ENCODE measurements around the gene CCDC12. TPM values are rescaled to one million over a fixed set of nuclear protein-coding genes. Genes with fewer than 3 reads are reported as not detected.

Gene CCDC12
- total RNA-seq, 2 donors from 2014 or later: 46.7 to 47.8 TPM

DNA sequence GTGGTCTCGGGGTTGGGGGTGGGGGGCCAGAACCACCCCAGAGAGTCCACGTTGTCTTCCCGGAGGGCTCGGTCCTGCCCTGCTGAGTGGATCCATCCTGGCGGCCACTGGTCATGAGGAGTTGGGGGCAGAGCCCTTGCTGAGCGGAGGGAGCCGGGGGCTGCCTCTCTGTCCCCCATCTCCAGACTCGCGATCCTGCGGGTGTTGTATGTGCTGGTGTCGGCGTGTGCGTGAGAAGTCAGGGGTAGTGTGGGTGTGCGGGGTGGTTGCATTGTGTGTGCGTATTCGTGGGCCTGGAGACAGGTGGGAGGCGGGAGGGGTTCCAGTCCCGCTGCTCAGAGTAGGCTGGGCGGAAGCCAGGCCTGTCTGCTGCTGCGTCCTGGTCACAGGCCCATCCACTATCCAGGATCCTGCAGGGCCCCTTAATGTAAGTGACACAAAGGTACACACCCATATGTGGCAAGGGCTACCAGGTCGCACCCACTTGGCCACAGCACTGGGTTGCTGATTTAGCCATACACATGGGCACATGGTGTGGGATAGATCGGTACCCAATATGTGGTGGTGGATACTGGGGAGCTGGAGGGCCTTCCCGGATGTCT, 33.7 kb upstream of the CCDC12 start:
- Mint-ChIP-seq H3K36me3 (ENCODE audit: low read depth) (peaks cover 27% of the 10 kb centered on the region), H3K4me1 (peaks cover 4% of the 10 kb centered on the region), H3K27ac (peak overlapping the region; percentile 100), H3K27me3 (ENCODE audit: insufficient read depth) (no peaks in the 10 kb centered on the region), H3K4me3 (peak overlapping the region; percentile 69), H3K9me3 (no peaks in the 10 kb centered on the region)
- peaks cover 27% of the 10 kb centered on the region for H3K36me3 ChIP-seq (ENCODE audit: control insufficient read depth, insufficient read depth, low read length)
- no peak overlapping the region for H3K9ac ChIP-seq (ENCODE audit: extremely low read depth, low read length, poor library complexity, severe bottlenecking)
- H3K27me3 ChIP-seq (ENCODE audit: control insufficient read depth, insufficient read depth, low read length, poor library complexity, severe bottlenecking): no peaks in the 10 kb centered on the region
- no peaks in the 10 kb centered on the region for H3K4me1 ChIP-seq (ENCODE audit: control insufficient read depth, insufficient read depth, low read length)
- H3K4me3 ChIP-seq (ENCODE audit: low read length): no peak overlapping the region
- H3K9me3 ChIP-seq (ENCODE audit: control insufficient read depth, low read length): no peaks in the 10 kb centered on the region
- peak; percentile 65 for DNase-seq
- TF ChIP-seq, protein P1, sequence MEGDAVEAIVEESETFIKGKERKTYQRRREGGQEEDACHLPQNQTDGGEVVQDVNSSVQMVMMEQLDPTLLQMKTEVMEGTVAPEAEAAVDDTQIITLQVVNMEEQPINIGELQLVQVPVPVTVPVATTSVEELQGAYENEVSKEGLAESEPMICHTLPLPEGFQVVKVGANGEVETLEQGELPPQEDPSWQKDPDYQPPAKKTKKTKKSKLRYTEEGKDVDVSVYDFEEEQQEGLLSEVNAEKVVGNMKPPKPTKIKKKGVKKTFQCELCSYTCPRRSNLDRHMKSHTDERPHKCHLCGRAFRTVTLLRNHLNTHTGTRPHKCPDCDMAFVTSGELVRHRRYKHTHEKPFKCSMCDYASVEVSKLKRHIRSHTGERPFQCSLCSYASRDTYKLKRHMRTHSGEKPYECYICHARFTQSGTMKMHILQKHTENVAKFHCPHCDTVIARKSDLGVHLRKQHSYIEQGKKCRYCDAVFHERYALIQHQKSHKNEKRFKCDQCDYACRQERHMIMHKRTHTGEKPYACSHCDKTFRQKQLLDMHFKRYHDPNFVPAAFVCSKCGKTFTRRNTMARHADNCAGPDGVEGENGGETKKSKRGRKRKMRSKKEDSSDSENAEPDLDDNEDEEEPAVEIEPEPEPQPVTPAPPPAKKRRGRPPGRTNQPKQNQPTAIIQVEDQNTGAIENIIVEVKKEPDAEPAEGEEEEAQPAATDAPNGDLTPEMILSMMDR (conservative IDR thresholded peaks at IDR 0.05): peak; percentile 45
- WGBS, 2 experiments (ENCODE audit: insufficient coverage in 1 of 2, insufficient read length in 1 of 2): 82 to 93% methylated on average over 4 to 23 of the region's 23 CpGs
- H3K27ac ChIP-seq (ENCODE audit: low read depth, low read length): peak overlapping the region; percentile 74

DNA sequence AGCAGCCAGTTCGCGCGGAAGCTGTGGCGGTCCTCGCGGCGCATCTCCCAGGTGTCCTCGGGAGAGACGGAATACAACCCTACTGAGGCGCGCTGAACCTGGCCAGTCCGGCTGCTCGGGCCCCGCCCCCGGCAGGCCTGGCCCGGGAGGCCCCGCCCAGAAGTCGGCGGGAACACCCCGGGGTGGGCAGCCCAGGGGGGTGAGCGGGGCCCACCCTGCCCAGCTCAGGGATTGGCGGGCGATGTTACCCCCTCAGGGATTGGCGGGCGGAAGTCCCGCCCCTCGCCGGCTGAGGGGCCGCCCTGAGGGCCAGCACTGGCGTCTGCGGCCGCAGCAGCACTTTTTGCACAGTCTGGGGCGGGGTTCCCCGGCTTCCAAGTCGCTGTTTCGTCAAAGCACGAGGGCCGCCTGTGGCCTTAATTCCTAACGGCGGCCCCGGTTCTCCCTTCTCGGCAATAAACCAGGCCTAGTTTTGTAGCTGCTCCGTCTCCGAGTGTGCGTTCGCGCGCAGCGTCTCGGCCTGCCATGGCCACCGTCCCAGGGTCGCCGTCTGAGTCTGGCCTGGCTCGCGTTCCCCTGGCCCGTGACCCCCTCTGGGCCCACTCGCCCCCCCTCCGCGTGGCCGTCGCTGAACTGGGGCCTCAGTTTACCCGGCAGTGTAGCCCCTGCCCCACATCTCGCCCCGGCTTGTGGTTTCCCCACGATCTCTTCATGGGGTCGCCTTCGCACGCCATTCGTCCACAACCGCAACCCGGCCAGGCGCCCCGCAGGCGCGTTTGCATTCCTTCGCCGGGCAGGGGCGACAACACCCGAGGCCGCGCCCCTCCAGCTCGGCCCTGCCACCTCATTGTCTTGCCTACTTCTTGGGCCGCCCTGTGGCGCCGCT, 32.9 kb upstream of the CCDC12 start:
- peak overlapping the region; percentile 25 for H3K9ac ChIP-seq (ENCODE audit: extremely low read depth, low read length, poor library complexity, severe bottlenecking)
- 35 to 49% methylated on average over 46 to 85 of the region's 85 CpGs for WGBS, 2 experiments (ENCODE audit: insufficient coverage in 1 of 2, insufficient read length in 1 of 2)
- TF ChIP-seq, protein P1 (conservative IDR thresholded peaks at IDR 0.05): no peak

DNA sequence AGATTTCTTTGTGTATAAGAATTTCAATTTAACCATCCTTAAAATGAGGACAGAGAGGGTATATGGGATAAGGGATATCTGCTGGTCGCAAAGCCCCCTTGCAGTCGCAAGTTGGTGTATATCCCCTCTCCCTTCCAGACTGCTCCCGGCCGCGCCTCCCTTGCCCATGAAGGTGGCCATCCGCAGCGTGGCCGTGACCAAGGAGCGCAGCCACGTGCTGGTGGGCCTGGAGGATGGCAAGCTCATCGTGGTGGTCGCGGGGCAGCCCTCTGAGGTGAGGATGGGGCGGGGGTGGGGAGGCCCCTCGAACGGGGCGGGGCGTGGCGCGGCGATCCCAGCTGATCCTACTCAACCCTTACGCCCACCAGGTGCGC, 32.3 kb upstream of the CCDC12 start:
- H3K9me3 ChIP-seq (ENCODE audit: control insufficient read depth, low read length): no peaks in the 10 kb centered on the region
- TF ChIP-seq, protein P1 (conservative IDR thresholded peaks at IDR 0.05): no peak
- DNase-seq: no peak
- H3K4me3 ChIP-seq (ENCODE audit: low read length): no peak overlapping the region
- no peaks in the 10 kb centered on the region for H3K27me3 ChIP-seq (ENCODE audit: control insufficient read depth, insufficient read depth, low read length, poor library complexity, severe bottlenecking)
- no peak overlapping the region for H3K27ac ChIP-seq (ENCODE audit: low read depth, low read length)
- H3K36me3 Mint-ChIP-seq (ENCODE audit: low read depth): peaks cover 27% of the 10 kb centered on the region
- no peak overlapping the region for H3K9ac ChIP-seq (ENCODE audit: extremely low read depth, low read length, poor library complexity, severe bottlenecking)
- no peaks in the 10 kb centered on the region for H3K9me3 Mint-ChIP-seq
- no peaks in the 10 kb centered on the region for H3K4me1 ChIP-seq (ENCODE audit: control insufficient read depth, insufficient read depth, low read length)
- H3K27me3 Mint-ChIP-seq (ENCODE audit: insufficient read depth): no peaks in the 10 kb centered on the region
- H3K4me1 Mint-ChIP-seq: peaks cover 4% of the 10 kb centered on the region
- H3K4me3 Mint-ChIP-seq: peak overlapping the region; percentile 69
- WGBS, 2 experiments (ENCODE audit: insufficient coverage in 1 of 2, insufficient read length in 1 of 2): 32 to 70% methylated on average over 12 to 23 of the region's 23 CpGs
- no peak overlapping the region for H3K27ac Mint-ChIP-seq
- peaks cover 16% of the 10 kb centered on the region for H3K36me3 ChIP-seq (ENCODE audit: control insufficient read depth, insufficient read depth, low read length)

More for the DNA sequence above, 32.9 kb upstream of the CCDC12 start:
- Mint-ChIP-seq H3K9me3 (no peaks in the 10 kb centered on the region), H3K27ac (peak overlapping the region; percentile 100), H3K4me3 (peak overlapping the region; percentile 69), H3K4me1 (peaks cover 4% of the 10 kb centered on the region), H3K36me3 (ENCODE audit: low read depth) (peaks cover 29% of the 10 kb centered on the region), H3K27me3 (ENCODE audit: insufficient read depth) (no peaks in the 10 kb centered on the region)
- Histone ChIP-seq H3K4me3 (ENCODE audit: low read length) (no peak overlapping the region), H3K9me3 (ENCODE audit: control insufficient read depth, low read length) (no peaks in the 10 kb centered on the region), H3K36me3 (ENCODE audit: control insufficient read depth, insufficient read depth, low read length) (peaks cover 23% of the 10 kb centered on the region), H3K27me3 (ENCODE audit: control insufficient read depth, insufficient read depth, low read length, poor library complexity, severe bottlenecking) (no peaks in the 10 kb centered on the region), H3K4me1 (ENCODE audit: control insufficient read depth, insufficient read depth, low read length) (no peaks in the 10 kb centered on the region), H3K27ac (ENCODE audit: low read depth, low read length) (peak overlapping the region; percentile 74)
- DNase-seq: peak; percentile 95
